Panc1 (cell line): ENCODE results near the gene GRID2.

Experiments used
- CTCF ChIP-seq: fragments of 450-650 bp; IDR thresholded peaks from 2 replicates; pipeline ENCODE4 v1.5.1; 2017; ENCODE audit warnings: mild to moderate bottlenecking
- POLR2AphosphoS5 ChIP-seq: IDR thresholded peaks from 2 replicates; pipeline ENCODE4 v1.6.1; 2012; ENCODE audit warnings: mild to moderate bottlenecking, low read depth, low read length, moderate library complexity
- SIN3A ChIP-seq: IDR thresholded peaks from 2 replicates; pipeline ENCODE4 v1.6.1; 2012; ENCODE audit warnings: low read depth, mild to moderate bottlenecking, low read length, moderate library complexity, borderline replicate concordance; ENCODE audit not compliant: insufficient read depth
- TCF7L2 ChIP-seq: IDR thresholded peaks from 2 replicates; pipeline ENCODE4 v1.6.1; 2011; ENCODE audit warnings: mild to moderate bottlenecking, low read depth, low read length, inconsistent platforms
- TF ChIP-seq, protein P1 (sequence below), 2 experiments: IDR thresholded peaks; 2 replicates each; pipeline ENCODE4 v1.6.1; 2011 to 2012; ENCODE audit warnings: low read depth in 2 of 2, control low read depth in 1 of 2, low read length in 1 of 2, mild to moderate bottlenecking in 1 of 2, moderate library complexity in 1 of 2; ENCODE audit not compliant: insufficient read depth in 1 of 2

- TF ChIP-seq CTCF (peak; percentile 64; the same call in 1 of the 2 replicates), POLR2AphosphoS5 (no peak), TCF7L2 (no peak), SIN3A (no peak)
- TF ChIP-seq, protein P1, sequence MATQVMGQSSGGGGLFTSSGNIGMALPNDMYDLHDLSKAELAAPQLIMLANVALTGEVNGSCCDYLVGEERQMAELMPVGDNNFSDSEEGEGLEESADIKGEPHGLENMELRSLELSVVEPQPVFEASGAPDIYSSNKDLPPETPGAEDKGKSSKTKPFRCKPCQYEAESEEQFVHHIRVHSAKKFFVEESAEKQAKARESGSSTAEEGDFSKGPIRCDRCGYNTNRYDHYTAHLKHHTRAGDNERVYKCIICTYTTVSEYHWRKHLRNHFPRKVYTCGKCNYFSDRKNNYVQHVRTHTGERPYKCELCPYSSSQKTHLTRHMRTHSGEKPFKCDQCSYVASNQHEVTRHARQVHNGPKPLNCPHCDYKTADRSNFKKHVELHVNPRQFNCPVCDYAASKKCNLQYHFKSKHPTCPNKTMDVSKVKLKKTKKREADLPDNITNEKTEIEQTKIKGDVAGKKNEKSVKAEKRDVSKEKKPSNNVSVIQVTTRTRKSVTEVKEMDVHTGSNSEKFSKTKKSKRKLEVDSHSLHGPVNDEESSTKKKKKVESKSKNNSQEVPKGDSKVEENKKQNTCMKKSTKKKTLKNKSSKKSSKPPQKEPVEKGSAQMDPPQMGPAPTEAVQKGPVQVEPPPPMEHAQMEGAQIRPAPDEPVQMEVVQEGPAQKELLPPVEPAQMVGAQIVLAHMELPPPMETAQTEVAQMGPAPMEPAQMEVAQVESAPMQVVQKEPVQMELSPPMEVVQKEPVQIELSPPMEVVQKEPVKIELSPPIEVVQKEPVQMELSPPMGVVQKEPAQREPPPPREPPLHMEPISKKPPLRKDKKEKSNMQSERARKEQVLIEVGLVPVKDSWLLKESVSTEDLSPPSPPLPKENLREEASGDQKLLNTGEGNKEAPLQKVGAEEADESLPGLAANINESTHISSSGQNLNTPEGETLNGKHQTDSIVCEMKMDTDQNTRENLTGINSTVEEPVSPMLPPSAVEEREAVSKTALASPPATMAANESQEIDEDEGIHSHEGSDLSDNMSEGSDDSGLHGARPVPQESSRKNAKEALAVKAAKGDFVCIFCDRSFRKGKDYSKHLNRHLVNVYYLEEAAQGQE (IDR thresholded peaks at IDR 0.05; ENCODE audit: insufficient read depth in 1 of 2, low read depth in 2 of 2, low read length in 1 of 2) = no peak
These were observed 1461.0 kb downstream of the GRID2 start for GRCh38 chr4:93764639-93765246.
